Measurements from ENCODE around the gene DENND2A. TPM values are rescaled to one million over a fixed set of nuclear protein-coding genes. Genes with fewer than 3 reads are reported as not detected.

The DENND2A gene
- total and polyA plus RNA-seq, 4 donors: 1.2 to 7.4 (median 2.3) TPM

DNA sequence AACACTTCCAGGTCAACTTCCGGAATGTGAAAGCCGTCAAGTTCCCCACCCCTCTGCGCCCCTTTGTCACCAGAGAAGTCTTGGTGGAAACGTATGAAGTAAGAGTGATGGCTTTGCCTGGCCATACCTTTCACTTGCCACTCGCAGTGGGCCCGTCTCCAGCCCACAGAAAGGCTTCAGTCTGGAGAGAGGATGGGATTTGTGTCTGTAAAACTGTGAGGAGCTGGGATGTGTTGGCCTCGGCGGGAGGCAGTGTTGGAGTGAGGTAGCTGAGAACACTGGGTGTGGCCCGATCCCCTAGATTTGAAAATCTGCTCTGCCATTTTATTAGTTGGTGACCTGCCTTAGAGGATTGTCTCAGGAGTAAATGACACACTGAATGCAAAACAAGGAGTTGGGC lies 38.6 kb upstream of the DENND2A start:
- 97% methylated on average over 9 of the region's 9 CpGs for WGBS
- Histone ChIP-seq H3K27me3 (ENCODE audit: control insufficient read depth in 4 of 4, insufficient read depth in 4 of 4, low read length in 3 of 4) (no peaks in the 10 kb centered on the region), H3K9me3 (ENCODE audit: control insufficient read depth in 4 of 4, low read length in 3 of 4) (no peaks in the 10 kb centered on the region), H3K4me1 (ENCODE audit: control insufficient read depth in 4 of 4, insufficient read depth in 4 of 4, low read length in 3 of 4) (peaks cover 0 to 10% (median 4%) of the 10 kb centered on the region in 4 donors), H3K4me3 (ENCODE audit: low read depth in 1 of 3, low read length in 3 of 3) (no peak overlapping the region), H3K9ac (ENCODE audit: low read depth in 1 of 2, low read length in 2 of 2) (no peak overlapping the region), H3K27ac (ENCODE audit: low read depth in 1 of 2, low read length in 2 of 2) (no peak overlapping the region), H3K36me3 (ENCODE audit: control insufficient read depth in 4 of 4, insufficient read depth in 3 of 4, low read depth in 1 of 4, low read length in 3 of 4) (peaks cover 0 to 17% (median 7%) of the 10 kb centered on the region in 4 donors)
- no peak for DNase-seq (ENCODE audit: low spot score)
- TF ChIP-seq JUND (IDR thresholded peaks at IDR 0.05) (no peak), RAD21 (IDR thresholded peaks at IDR 0.05) (no peak), FOXA1 (IDR thresholded peaks at IDR 0.05) (no peak), YY1 (IDR thresholded peaks at IDR 0.05) (no peak), NR2F2 (IDR thresholded peaks at IDR 0.05) (no peak)
- TF ChIP-seq, protein P1, sequence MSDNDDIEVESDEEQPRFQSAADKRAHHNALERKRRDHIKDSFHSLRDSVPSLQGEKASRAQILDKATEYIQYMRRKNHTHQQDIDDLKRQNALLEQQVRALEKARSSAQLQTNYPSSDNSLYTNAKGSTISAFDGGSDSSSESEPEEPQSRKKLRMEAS (IDR thresholded peaks at IDR 0.05): no peak

DNA sequence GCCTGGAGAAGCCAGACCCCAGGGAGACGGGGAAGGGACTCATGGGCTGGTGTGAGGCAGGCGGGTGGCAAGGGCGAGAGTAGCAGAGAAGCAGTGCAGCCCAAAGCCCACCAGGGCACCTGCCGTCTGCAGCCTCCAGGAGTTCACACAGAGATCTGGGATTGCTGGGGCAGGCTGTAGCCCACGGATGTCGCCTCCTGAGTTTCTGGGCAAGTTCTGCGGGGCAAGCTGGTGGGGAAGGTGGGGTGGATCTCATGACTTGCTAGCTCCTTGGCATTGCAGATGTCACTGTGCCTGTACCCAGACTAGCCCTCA lies 38.2 kb upstream of the DENND2A start:
- no peak for DNase-seq (ENCODE audit: low spot score)
- H3K4me1 ChIP-seq (ENCODE audit: control insufficient read depth in 4 of 4, insufficient read depth in 4 of 4, low read length in 3 of 4): peaks cover 0 to 13% (median 6%) of the 10 kb centered on the region in 4 donors
- H3K27ac ChIP-seq (ENCODE audit: low read depth in 1 of 2, low read length in 2 of 2): no peak overlapping the region
- TF ChIP-seq ZBTB33 (IDR thresholded peaks at IDR 0.05) (no peak), NR2F2 (IDR thresholded peaks at IDR 0.05) (no peak), RXRA (IDR thresholded peaks at IDR 0.05) (no peak), TAF1 (conservative IDR thresholded peaks at IDR 0.05) (no peak), RAD21 (IDR thresholded peaks at IDR 0.05) (no peak), GABPA (IDR thresholded peaks at IDR 0.05 in 1 of 2, conservative IDR thresholded peaks at IDR 0.05 in 1 of 2) (no peak), HNF4G (IDR thresholded peaks at IDR 0.05) (no peak), FOXA2 (IDR thresholded peaks at IDR 0.05) (no peak), YY1 (IDR thresholded peaks at IDR 0.05) (no peak), FOXA1 (IDR thresholded peaks at IDR 0.05) (no peak), ATF3 (IDR thresholded peaks at IDR 0.05) (no peak), JUND (IDR thresholded peaks at IDR 0.05) (no peak), HNF4A (conservative IDR thresholded peaks at IDR 0.05) (no peak), EGR1 (IDR thresholded peaks at IDR 0.05; ENCODE audit: low read depth in 2 of 2) (no peak), SP1 (IDR thresholded peaks at IDR 0.05) (no peak)
- TF ChIP-seq, protein P2, sequence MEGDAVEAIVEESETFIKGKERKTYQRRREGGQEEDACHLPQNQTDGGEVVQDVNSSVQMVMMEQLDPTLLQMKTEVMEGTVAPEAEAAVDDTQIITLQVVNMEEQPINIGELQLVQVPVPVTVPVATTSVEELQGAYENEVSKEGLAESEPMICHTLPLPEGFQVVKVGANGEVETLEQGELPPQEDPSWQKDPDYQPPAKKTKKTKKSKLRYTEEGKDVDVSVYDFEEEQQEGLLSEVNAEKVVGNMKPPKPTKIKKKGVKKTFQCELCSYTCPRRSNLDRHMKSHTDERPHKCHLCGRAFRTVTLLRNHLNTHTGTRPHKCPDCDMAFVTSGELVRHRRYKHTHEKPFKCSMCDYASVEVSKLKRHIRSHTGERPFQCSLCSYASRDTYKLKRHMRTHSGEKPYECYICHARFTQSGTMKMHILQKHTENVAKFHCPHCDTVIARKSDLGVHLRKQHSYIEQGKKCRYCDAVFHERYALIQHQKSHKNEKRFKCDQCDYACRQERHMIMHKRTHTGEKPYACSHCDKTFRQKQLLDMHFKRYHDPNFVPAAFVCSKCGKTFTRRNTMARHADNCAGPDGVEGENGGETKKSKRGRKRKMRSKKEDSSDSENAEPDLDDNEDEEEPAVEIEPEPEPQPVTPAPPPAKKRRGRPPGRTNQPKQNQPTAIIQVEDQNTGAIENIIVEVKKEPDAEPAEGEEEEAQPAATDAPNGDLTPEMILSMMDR (IDR thresholded peaks at IDR 0.05; ENCODE audit: low read depth, low read length, missing input control): no peak
- TF ChIP-seq, protein P1 (IDR thresholded peaks at IDR 0.05): no peak
- TF ChIP-seq, protein P3, sequence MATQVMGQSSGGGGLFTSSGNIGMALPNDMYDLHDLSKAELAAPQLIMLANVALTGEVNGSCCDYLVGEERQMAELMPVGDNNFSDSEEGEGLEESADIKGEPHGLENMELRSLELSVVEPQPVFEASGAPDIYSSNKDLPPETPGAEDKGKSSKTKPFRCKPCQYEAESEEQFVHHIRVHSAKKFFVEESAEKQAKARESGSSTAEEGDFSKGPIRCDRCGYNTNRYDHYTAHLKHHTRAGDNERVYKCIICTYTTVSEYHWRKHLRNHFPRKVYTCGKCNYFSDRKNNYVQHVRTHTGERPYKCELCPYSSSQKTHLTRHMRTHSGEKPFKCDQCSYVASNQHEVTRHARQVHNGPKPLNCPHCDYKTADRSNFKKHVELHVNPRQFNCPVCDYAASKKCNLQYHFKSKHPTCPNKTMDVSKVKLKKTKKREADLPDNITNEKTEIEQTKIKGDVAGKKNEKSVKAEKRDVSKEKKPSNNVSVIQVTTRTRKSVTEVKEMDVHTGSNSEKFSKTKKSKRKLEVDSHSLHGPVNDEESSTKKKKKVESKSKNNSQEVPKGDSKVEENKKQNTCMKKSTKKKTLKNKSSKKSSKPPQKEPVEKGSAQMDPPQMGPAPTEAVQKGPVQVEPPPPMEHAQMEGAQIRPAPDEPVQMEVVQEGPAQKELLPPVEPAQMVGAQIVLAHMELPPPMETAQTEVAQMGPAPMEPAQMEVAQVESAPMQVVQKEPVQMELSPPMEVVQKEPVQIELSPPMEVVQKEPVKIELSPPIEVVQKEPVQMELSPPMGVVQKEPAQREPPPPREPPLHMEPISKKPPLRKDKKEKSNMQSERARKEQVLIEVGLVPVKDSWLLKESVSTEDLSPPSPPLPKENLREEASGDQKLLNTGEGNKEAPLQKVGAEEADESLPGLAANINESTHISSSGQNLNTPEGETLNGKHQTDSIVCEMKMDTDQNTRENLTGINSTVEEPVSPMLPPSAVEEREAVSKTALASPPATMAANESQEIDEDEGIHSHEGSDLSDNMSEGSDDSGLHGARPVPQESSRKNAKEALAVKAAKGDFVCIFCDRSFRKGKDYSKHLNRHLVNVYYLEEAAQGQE (IDR thresholded peaks at IDR 0.05): no peak
- H3K27me3 ChIP-seq (ENCODE audit: control insufficient read depth in 4 of 4, insufficient read depth in 4 of 4, low read length in 3 of 4): no peaks in the 10 kb centered on the region
- H3K4me3 ChIP-seq (ENCODE audit: low read depth in 1 of 3, low read length in 3 of 3): no peak overlapping the region
- no peaks in the 10 kb centered on the region for H3K9me3 ChIP-seq (ENCODE audit: control insufficient read depth in 4 of 4, low read length in 3 of 4)
- WGBS: 96% methylated on average over 7 of the region's 7 CpGs
- H3K36me3 ChIP-seq (ENCODE audit: control insufficient read depth in 4 of 4, insufficient read depth in 3 of 4, low read depth in 1 of 4, low read length in 3 of 4): peaks cover 0 to 15% (median 6%) of the 10 kb centered on the region in 4 donors
- H3K9ac ChIP-seq (ENCODE audit: low read depth in 1 of 2, low read length in 2 of 2): no peak overlapping the region

All from liver (tissue), 9 donors.